SK-N-MC (cell line): Measurements from ENCODE around the gene SIPA1L3.

Experiments used
- EZH2 ChIP-seq: fragments of 200-600 bp; sonication (generic); IDR thresholded peaks from one replicate; pipeline ENCODE4 v1.6.1; 2017; ENCODE audit warnings: antibody characterized with exemption
- FOXP2 ChIP-seq: optimal IDR thresholded peaks from 2 replicates; pipeline ENCODE3; 2011; ENCODE audit warnings: mild to moderate bottlenecking, moderate library complexity; ENCODE audit not compliant: insufficient read depth; ENCODE audit errors: extremely low read length, control extremely low read depth
- POLR2AphosphoS5 ChIP-seq: IDR thresholded peaks from 2 replicates; pipeline ENCODE4 v1.6.1; 2012; ENCODE audit warnings: mild to moderate bottlenecking, low read depth, low read length, borderline replicate concordance

- TF ChIP-seq POLR2AphosphoS5: no peak
- no peak for TF ChIP-seq EZH2
- TF ChIP-seq FOXP2: no peak
Observed at GRCh38 chr19:38233740-38234251, 326.8 kb downstream of the SIPA1L3 start.
